HFFc6 (cell line): ENCODE data around the gene RBM33. TPM values are rescaled to one million over a fixed set of nuclear protein-coding genes. Genes with fewer than 3 reads are reported as not detected.

Source experiments
- DNase-seq: peaks from one replicate; pipeline ENCODE4 v3.0.0-alpha.2; 2018
- H3K27ac Mint-ChIP-seq: 2 replicates; pipeline ENCODE4 v1.8.0; 2020; ENCODE audit warnings: mild to moderate bottlenecking, mixed read lengths
- H3K27me3 Mint-ChIP-seq: 2 replicates; pipeline ENCODE4 v1.8.0; 2021; ENCODE audit warnings: mild to moderate bottlenecking, moderate library complexity, mixed read lengths; ENCODE audit not compliant: insufficient read depth
- H3K36me3 Mint-ChIP-seq: 2 replicates; pipeline ENCODE4 v1.8.0; 2021; ENCODE audit warnings: low read depth, mixed read lengths
- H3K4me1 Mint-ChIP-seq: 2 replicates; pipeline ENCODE4 v1.8.0; 2020; ENCODE audit warnings: low read depth, mixed read lengths
- H3K4me3 Mint-ChIP-seq: 2 replicates; pipeline ENCODE4 v1.8.0; 2020; ENCODE audit warnings: mild to moderate bottlenecking, moderate library complexity, mixed read lengths
- H3K9me3 Mint-ChIP-seq: 2 replicates; pipeline ENCODE4 v1.8.0; 2020; ENCODE audit warnings: mild to moderate bottlenecking, mixed read lengths
- total RNA-seq, 6 experiments: library from RNA; stranded (reverse); fragmentation: NEBNext Ultra II Directional; extraction: Animal tissue kit (Norgen Biotek cat#: 25700); gene quantifications; 2 replicates in 1 of 6; 3 replicates in 5 of 6; pipeline ENCODE4 v1.2.3, GENCODE V29; 2021
- TF ChIP-seq, protein P1 (sequence below): fragments of 200-600 bp; sonication (generic); IDR thresholded peaks from 2 replicates; pipeline ENCODE4 v1.5.0; 2021; ENCODE audit warnings: antibody characterized with exemption, mild to moderate bottlenecking

RBM33 gene
- total RNA-seq, 6 experiments from 2014 or later = 31.5 to 38.9 (median 34.5) TPM

DNA sequence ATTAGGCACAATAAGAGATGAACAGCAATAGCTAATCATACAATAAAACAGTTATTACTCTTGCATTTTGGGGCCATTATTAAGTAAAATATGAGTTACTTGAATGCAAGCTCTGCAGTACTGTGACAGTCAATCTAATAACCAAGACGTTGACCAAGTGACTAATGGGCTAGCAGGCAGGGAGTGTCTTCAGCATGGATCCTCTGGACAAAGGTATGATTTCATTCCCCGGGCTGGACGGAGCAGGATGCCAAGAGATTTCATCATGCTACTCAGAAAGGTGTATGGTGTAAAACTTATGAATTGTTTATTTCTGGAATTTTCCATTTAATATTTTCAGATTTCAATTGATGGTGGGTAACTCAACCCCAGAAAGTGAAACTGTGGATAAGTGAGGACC, 86.9 kb downstream of the RBM33 start:
- no peaks in the 10 kb centered on the region for H3K9me3 Mint-ChIP-seq
- TF ChIP-seq, protein P1, sequence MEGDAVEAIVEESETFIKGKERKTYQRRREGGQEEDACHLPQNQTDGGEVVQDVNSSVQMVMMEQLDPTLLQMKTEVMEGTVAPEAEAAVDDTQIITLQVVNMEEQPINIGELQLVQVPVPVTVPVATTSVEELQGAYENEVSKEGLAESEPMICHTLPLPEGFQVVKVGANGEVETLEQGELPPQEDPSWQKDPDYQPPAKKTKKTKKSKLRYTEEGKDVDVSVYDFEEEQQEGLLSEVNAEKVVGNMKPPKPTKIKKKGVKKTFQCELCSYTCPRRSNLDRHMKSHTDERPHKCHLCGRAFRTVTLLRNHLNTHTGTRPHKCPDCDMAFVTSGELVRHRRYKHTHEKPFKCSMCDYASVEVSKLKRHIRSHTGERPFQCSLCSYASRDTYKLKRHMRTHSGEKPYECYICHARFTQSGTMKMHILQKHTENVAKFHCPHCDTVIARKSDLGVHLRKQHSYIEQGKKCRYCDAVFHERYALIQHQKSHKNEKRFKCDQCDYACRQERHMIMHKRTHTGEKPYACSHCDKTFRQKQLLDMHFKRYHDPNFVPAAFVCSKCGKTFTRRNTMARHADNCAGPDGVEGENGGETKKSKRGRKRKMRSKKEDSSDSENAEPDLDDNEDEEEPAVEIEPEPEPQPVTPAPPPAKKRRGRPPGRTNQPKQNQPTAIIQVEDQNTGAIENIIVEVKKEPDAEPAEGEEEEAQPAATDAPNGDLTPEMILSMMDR = no peak
- no peak overlapping the region for H3K27ac Mint-ChIP-seq
- no peaks in the 10 kb centered on the region; the same call in 1 of the 2 replicates for H3K27me3 Mint-ChIP-seq
- peaks cover 9% of the 10 kb centered on the region for H3K4me1 Mint-ChIP-seq
- H3K36me3 Mint-ChIP-seq = no peaks in the 10 kb centered on the region
- no peak for DNase-seq
- H3K4me3 Mint-ChIP-seq = no peak overlapping the region

DNA sequence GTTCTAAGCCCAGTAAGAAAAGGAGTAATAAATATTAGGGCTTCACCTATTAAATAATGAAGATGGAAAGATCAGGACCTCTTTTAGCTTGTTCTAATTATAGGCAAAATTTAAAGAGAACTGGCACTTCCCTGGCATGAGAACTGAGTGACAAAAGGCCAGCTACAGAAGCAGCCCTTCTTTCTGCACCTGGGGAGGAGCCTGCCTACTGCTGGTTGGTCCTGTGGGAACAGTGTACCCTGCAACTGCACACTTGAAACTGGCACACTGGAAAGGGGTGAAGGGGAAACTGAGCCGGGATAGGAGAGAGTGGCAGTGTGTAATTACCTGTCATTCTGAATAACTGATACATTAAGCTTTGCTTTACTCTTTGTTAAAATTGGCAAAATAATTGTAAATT, 87.4 kb downstream of the RBM33 start:
- H3K36me3 Mint-ChIP-seq = no peaks in the 10 kb centered on the region
- no peaks in the 10 kb centered on the region; the same call in 1 of the 2 replicates for H3K27me3 Mint-ChIP-seq
- no peak overlapping the region for H3K4me3 Mint-ChIP-seq
- TF ChIP-seq, protein P1 = no peak
- H3K27ac Mint-ChIP-seq = no peak overlapping the region
- no peaks in the 10 kb centered on the region for H3K9me3 Mint-ChIP-seq
- peaks cover 9% of the 10 kb centered on the region for H3K4me1 Mint-ChIP-seq
- no peak for DNase-seq

DNA sequence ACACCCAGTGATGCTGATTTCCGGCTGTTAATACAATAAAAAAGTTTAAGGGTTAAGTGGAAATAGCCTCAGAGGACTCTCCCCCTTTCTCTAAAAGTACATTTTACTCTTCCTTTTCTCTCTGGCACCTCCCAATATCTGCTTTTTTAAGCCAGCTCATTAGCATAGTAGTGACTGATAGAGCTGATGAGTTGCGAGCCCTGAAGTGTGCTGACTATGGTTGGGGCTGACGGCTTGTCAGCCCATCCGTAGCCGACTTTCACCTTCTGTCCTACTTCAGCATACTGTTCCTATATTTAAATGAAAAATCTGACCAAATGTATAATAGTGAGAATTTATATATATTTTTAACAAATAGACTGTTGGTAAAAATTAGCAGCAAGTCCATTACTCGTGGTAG, 87.8 kb downstream of the RBM33 start:
- no peak overlapping the region for H3K4me3 Mint-ChIP-seq
- TF ChIP-seq, protein P1 = no peak
- H3K4me1 Mint-ChIP-seq = peaks cover 9% of the 10 kb centered on the region
- no peak for DNase-seq
- H3K27me3 Mint-ChIP-seq = no peaks in the 10 kb centered on the region; the same call in 1 of the 2 replicates
- H3K36me3 Mint-ChIP-seq = no peaks in the 10 kb centered on the region
- no peaks in the 10 kb centered on the region for H3K9me3 Mint-ChIP-seq
- H3K27ac Mint-ChIP-seq = no peak overlapping the region; the same call in 1 of the 2 replicates

DNA sequence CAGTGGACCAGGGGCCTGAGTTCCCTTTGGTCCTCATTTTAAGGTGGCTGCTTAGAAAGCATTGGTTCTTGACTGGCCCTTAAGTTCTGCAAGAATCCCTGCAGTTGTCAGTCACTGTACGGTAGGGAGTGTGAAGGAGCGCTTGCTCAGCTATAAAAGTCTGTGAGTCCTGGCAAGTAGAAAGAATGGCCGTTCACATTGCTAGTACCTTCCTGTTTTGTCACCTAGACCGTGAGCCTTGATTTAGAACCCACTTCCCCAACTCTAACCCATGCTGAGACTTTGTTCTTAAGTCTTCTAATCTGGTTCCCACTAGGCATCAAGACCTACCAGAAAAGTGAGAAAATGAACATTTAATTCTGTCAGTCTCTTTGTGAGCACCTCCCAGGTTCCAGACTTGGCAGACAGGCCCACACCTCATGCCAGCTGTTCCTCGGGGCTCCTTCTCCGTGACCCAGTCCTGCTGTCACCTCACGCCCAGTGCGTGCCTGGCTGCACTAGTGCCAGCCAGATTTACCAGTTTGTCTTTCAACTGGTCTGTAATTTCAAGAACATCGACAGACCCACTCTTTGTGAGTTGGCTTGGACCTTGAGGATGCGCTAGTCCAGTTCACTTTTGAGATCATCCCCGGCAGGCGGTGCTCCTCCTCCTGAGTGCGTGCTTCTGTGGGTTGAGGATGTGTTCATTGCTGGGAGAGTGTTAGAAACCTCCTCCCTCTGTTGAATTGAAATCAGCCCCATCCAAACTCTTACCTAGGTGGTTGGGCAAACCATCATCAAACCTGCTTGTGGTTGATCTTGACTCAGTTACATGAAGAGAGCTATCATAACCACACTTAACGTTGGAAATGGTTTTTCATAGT, 89.4 kb downstream of the RBM33 start:
- Mint-ChIP-seq H3K4me3 (no peak overlapping the region), H3K9me3 (no peaks in the 10 kb centered on the region), H3K4me1 (peaks cover 9% of the 10 kb centered on the region), H3K36me3 (peaks cover 2% of the 10 kb centered on the region; the same call in 1 of the 2 replicates), H3K27ac (no peak overlapping the region), H3K27me3 (peaks cover 2% of the 10 kb centered on the region)
- TF ChIP-seq, protein P1 = no peak
- no peak for DNase-seq

DNA sequence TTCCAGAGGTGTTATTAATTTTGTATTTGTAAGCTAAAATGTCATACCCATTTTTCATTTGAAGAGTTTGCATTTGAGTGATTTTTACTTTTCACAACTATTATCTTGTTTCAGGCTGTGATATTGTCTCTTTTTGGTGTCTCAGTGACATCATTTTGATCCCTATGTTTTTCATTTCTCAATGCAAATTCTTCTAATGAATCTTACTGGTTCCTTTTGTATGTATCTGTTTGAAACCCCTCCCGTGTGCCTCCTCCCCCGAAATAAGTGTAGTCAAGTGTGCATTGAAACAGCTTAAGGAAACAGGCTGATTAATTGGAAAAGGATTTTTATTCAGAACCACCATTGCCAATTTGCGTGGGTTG, 90.0 kb downstream of the RBM33 start:
- peaks cover 4% of the 10 kb centered on the region; the same call in 1 of the 2 replicates for H3K36me3 Mint-ChIP-seq
- no peak overlapping the region for H3K4me3 Mint-ChIP-seq
- H3K4me1 Mint-ChIP-seq = peaks cover 9% of the 10 kb centered on the region
- H3K27me3 Mint-ChIP-seq = peaks cover 2% of the 10 kb centered on the region
- no peak overlapping the region for H3K27ac Mint-ChIP-seq
- H3K9me3 Mint-ChIP-seq = no peaks in the 10 kb centered on the region
- TF ChIP-seq, protein P1 = no peak
- no peak for DNase-seq
